Midbrain (tissue), 1 donor: ENCODE results near the gene HECTD3.
A peak's percentile ranks its signal among the peaks of the same experiment; 100 is the strongest.

ENCODE experiments used
- DNase-seq: peaks from one replicate; lab custom pipeline; 2025; lab: John Stamatoyannopoulos, UW

HECTD3 gene

DNA sequence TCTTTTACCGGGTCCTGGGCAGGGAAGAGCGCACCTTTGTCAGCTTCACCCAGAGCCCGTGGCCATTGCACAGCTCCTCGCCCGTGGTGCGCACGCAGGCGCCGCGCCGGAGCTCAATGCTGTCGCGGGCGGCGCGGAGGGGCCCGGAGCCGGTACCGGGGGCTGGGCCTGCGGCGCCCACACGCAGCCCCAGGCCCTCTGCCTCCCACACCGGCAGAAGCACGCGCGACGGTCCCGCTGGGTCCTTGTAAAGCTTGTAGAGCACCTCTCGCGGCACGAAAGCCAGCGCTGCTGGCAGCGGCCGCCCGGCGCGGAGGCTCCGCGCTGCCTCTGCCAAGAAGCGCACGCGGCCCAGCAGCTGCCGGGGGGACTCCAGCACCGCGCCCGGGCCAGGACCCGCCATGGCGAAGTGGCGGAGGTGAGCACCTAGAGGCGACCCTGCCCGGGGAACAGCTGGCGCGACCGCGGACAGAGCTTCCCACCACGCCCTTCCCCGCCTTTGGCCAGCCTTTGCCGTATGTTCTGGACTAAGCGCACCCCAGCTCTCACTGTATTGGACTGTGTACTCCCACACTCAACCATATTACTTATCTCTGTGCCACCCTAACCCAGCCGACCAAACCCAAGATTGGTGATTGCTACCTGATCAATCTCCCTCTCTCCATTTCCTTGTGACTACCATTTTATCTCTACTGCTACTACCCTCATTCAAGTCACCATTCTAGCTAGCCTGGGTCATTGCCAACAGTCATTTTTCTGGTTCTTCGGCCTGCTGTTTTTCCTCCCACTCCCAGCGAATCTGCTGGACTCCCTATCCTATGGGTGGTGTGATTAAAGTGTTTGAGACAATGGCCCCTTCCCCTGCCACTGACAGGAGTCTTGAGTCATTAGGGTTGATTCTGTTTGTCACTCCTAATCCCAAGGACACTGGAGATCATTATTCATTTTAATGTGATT lies at the start of gene HECTD3:
Gene HECTD3 (minus strand): TSS at position 470 of the 957 bp plus-strand sequence. CDS start 67 bp downstream, at position 403.
- peak; percentile 87 for DNase-seq

DNA sequence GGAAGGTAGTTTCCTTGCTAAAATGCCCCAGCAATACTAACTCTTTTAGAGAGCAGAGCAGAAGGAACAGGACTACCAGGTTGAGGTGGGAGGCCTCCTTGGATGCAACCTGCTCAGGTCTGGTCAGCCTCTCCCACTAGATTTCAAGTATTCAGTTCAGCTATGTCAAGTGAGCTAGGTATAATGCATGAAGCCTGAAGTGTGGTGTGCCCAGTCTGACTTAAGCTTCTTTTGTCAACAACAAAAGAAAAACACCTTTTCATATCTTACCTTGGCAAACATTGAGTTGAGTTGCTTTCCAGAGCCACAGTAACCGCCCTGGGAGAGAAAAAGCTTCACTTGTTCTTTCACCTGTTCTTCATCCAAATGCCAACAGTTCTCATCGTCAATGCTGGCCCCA lies 48.7 kb upstream of the HECTD3 start:
- no peak for DNase-seq

DNA sequence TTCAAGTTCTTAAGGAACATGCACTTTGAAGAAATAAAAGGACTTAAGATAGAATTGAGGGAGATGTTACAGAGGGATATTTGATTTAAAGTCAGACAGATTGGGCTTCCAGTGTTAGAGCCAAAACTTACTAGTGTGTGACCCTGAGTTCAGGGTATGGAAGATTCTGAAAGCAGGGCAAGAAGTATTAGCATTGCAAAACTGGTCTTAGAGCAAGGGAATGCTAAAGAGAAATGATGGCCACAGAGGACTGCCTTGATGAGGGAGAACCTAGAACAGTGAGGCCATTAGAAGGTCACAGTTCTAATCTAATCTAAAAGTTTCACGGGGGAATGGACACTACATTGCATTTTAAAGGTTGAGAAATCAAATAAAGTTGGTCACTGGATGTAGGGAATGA lies 46.4 kb upstream of the HECTD3 start:
- DNase-seq = no peak

DNA sequence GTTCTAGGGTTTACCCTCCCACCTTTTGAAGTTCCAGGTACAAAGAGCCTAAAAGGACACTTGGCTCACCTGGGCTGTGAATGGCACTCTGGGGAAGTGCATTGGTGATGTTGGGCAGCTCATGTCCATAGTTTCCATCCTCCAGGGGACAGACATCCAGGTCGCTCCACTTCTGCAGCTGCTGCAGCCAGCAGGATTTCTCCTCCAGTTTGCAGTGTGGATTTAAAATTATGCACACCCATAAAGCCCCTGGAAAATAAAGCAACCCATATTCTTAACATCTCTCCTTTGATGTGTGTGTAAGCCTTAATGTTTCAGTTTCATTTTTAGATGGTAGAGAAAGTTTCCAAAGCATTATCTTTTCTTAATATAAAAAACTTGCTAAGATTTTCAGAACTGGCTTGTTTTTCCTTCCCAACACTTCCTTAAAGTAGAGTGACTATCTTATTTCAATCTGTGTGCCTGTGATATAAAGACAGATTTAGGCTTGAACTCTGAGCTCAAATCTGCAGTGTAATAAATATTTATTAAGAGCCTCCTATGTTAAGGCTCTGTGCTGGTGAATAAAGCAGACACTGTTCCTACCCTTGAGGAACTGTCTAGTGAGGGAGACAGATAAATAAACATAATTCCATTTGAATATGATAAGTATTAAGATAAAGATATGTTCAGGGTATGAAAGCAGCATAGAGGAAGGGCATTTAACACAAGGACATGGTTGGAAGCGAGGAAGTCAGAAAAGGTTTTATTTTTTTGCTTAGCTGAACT lies 40.1 kb upstream of the HECTD3 start:
- DNase-seq = no peak

DNA sequence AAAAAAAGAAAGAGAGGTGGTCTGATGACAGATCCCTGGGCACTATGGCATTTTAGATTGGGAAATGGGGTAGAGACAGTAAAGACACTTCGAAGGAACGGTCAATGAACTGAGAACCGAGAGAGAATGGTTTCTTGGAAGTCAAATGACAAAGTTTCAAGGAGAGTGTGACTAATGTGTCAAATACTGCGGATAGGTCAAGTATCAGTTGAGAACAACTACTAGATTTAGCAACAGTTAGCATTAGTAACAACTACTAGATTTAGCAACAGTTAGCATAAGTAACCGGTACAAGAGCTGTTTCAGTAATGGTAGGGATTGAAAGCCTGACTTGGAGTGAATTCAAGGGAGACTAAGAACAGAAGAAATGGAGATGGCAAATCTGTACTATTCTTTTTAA lies 35.9 kb upstream of the HECTD3 start:
- no peak for DNase-seq

DNA sequence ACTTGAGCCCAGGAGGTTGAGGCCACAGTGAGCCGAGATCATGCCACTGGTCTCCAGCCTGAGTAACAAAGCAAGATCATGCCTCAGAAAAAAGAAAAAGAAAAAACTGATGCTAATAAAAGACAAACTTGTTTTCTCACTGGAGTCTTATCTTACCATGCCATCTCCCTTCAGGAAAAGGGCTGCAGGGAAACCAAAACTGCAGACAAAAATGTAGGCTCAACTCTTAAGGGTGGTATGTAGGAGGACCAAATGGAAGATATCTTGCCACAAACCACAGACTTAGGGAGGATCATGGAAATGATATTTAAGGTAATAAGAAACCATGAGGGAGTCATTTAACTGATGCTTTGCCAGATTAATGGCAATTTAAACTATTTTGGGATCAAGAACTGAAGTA lies 33.8 kb upstream of the HECTD3 start:
- DNase-seq = no peak

DNA sequence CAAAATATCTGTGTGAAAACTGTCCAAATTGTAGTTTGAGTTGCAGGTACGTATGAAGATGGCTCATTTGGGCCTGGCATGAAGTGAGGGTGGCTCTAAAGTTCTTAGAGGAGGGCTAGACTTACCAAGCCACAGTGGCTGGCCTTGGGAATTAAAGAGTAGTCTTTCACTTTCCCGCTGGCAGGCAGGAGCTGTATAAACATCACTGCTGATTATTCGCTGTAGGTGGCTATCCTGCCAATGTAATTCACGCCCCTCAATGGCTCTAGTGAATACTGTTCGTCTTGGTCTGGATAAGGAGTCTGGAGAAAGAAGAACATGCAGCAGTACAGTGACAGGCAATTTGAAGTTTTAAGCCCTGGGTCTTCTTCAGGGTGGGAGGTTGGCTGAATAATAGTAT lies 32.0 kb upstream of the HECTD3 start:
- no peak for DNase-seq

DNA sequence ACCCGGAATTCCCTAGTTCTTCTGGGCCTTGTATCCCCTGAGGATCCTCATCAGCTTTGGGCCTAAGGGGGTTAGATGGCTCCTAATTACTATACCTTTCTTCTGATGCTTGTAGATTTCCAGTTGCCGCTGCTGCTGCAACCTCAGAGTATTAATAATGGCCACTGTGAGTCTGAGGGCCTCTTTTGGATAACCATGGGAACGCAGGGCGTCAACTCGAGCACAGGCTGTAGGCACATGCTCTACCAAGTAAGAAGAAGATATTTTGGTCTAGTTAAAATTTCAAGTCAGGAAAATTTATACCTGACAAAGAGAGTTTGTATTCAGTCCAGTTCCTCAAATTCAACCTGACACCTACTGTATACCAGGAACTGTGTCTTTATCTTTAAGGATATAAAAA lies 29.2 kb upstream of the HECTD3 start:
- DNase-seq = no peak

DNA sequence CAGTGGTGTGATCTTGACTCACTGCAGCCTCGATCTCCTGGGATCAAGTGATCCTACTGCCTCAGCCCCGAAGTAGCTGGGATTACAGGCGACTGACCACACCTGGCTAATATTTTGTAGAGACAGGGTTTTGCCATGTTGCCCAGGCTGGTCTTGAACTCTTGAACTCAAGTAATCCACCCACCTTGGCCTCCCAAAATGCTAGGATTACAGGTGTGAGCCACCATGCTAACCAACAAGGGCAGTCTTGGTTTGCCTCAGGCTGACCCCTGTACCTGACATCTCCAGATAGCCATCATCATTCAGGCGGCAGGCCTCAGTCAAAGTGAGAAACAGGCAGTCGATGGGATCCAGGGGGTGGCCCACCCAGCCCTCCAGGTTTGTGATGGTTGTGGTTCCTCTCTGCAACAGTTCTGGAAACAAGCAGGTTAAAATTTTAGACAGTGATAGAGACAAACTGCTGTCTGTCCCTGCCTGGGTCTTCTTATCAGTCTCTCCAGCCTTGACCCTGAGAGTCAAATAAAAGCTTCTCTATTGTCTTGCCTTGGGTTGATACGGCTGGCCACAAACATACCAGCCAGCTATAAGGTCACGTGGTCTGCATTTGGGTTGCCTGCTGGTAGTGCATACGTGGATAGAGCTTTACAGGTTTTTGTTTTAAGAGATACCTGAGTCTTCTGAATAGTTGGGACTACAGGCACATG lies 27.7 kb upstream of the HECTD3 start:
- DNase-seq = no peak

DNA sequence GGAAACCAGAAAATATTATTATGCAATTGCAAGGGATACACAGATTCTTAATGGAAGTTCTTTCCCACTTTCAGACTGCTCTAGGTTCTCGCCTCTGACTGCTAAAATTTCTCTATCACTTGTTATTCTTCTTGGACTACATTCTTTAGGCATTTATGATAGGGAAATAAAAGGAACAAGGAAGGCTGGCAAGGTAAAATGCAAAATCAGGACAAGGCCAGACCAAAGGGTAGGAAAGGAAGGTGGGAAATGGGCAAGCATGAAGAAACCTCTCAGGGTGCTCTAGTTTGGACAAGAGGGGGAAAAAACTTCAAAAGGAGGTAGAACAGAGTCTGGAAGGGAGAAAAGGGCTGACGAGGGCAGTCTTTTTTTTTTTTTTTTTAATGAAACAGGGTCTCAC lies 27.1 kb upstream of the HECTD3 start:
- DNase-seq = no peak

DNA sequence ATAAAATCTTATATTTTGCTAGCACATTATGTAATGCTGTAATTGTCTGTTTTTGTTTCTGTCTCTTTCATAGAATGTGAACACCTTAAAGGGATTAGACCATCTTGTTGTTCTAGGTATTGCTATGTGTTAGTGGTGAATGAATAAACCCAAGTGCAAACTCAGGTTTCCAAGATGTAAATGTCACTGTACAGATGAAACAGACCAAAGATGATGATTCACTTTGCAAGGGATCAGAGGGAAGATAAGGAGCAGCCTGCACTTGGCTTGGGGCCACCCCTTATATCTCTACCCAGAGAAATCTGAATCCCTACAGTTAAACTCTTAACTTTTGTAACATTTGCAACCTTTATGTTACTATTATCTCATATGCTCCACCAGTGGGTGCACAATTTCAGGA lies 26.3 kb upstream of the HECTD3 start:
- DNase-seq = no peak

DNA sequence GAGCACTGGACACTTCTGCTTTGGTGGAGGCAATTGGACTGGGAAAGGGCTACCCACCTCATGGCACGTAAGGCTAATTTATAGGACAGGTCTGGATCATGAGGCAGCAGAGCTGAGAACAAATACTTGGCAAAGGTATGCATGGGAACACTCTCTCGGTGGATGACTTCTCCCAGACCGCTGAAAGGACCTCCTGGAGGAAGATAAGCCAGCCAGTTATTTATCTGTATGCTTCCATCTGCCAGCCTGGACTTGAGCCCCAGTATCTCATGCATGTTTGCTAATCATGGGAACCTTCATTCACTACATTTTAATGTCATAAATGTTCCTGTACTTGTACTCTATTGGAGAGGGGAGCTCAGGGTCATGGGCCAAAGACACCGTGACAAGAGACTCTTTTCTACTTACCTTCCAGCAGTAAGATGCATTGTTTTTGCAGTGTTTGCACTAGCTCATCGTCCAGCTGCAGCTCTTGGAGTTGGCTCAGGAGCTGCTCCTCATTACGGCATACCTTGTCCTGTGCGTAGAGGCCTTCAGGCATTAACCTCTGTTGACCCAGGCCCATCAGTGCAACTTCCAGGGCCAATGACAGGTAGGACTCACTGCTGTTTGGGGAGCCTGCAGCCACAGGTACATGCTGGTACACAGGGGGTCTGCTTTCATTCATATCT lies 24.6 kb upstream of the HECTD3 start:
- no peak for DNase-seq

DNA sequence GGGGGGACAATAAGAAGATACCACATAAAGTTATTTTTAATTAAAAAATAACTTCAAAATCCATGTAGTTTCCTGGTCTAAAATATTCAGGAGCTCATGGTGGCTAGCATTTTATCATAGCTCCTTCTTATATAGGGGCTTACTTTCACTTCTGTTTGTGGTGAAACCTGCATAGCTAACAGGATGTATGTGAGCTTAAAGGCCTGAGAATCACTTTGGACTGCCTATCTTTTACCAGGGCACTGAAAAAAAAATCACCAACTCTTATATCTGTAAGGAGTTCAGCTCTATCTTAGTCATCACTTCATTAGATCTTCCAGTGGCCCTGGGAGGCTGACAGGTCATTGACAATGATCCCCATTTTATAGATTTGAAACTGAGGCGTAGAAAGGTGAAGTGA lies 22.2 kb upstream of the HECTD3 start:
- no peak for DNase-seq

DNA sequence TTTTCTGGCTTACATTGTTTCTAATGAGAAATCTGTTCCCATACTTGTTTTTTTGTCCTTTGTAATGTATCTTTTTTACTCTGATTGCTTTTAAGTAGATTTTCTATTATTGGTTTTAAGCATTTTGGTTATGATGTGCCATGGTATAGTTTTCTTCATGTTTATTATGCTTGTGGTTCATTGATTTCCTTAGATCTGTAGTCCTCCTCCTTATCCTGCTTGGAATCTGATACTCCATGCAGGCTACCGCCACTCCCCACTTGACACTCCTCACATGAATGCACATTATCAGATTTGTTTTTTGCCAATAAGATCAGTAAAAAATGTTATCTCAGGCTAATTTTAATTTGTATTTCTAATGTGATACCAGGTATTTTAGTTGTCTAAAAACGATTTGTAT lies 21.7 kb upstream of the HECTD3 start:
- DNase-seq = no peak

DNA sequence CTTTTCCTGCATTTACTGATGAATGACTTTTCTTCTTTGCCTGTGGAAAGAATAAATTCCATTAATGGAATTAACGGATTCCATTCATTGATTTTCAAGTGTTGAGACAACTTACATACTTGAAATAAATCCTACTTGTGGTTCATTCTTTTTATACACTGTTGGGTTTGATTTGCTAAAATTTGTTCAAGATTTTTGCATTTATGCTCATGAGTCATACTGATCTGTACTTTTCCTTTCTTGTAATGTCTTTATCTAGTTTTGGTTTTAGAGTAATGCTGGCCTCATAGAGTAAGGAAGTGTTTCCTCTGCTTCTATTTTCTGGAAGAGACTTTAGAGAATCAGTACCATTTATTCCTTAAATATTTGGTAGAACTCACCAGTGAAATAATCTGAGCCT lies 15.3 kb upstream of the HECTD3 start:
- no peak for DNase-seq

DNA sequence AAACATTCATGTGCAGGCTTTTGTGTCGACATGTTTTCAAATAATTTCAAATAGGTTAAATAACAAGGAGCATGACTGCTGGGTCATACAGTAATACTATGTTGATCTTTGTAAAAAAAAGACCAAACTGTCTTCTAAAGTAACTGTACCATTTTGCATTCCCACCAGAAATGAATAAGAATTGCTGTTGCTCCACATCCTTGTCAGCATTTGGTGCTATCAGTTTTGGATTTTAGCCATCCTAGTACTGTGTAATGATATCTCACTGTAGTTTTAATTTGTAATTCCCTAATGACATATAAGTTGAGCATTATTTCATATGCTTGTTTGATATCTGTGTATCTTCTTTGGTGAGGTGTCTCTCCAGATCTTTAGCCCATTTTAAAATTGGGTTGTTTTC lies 12.5 kb upstream of the HECTD3 start:
- no peak for DNase-seq

DNA sequence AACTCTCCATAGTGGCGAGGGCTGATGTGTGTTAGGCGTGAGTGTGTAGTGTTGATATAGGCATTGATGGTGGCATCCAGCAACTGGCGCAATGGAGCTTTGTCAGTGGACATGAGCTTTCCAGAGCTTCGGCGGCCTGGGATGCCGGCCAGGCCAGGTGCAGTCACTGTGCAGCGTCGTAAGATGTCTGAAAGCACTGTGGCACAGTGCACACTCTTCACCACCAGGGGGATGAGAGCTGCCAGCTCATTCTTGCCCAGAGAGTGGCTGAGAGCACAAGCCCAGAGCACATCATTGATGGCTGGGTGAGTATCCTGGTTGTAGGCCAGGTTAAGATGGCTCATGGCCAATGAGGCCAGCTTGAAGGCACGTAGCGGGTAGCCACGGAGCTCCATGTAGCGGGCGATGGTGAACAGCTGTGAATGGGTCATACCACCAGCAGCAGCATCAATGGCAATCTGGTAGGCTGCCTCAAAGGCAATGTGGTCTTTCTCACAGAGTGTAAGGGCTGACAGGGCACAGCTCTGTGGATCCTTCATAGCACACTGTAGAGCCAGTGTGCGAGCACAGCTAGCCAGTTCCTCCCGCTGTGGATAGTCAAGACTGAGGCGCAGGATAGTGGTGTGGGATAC lies 7.6 kb upstream of the HECTD3 start:
- peak; percentile 48 for DNase-seq

DNA sequence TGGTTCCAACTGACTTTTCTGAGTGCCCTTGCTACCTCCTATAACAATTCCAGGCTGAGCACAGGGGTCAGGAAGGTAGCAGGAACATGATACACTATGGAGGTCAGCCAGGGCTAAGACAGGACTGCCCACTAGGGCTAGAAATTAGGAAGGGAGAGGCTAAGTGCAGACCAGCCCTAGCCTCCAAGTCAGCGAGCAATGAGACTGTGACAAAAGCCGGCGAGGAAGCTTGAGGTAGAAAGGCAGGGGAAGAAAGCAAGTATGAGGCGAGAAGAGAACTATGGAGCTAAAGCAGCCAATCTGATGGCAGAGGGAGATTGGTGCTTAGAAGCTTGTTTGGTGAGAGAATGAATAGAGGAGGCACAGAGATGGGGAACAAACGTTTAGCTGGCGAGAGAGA lies 5.6 kb upstream of the HECTD3 start:
- no peak for DNase-seq

DNA sequence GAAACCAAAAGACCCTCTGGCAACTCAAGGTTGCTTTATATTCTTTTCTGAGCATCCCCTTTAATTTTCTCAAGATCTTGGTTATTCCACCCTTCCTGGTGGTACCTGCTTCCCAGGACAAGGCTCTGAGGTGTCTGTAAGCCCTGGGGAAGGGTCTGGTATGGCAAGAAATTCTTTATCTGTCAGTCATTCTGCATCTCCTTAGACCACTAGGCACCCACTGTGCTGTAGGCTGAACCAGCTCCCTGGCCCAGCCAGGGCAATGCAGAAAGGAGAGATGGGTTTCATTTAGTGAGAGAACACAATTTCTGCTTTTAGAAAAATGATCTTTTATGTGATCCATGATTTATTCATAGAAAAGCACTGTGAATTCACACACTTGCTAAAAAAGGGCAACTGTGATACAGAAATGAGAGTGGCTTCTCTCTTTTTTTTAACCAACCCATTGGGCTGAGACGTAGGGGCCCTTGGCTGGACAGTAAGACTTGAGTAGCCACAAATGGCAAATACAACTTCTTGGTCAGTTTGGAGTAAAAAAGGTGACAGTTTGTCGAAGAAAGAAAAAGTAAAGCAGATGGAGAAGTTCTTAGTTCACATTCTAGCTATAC lies 5.1 kb upstream of the HECTD3 start:
- DNase-seq = no peak

DNA sequence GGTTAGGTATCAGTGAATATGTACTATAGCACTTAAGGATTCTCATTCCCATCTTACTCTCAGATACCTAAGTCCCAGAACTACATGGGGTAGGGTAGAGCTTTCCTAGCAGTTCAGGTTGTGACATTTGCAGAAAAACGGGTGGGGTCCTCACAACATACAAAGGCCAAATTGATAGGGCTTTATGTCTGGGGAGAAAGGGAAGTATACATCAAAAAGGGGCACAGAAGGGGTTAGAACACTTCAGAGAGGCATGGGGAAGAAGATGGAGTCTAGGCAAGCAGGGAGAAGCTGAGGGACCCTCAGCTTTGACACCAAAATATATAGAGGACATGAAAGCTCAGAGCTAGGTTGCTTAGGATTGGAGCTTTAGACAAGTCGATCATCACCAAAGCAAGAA lies 4.6 kb upstream of the HECTD3 start:
- no peak for DNase-seq
